Activated naive CD4-positive, alpha-beta T cell treated with anti-CD3 and anti-CD28 coated beads for 36 hours (primary cell): Measurements from ENCODE around the gene DDC. TPM values are rescaled to one million over a fixed set of nuclear protein-coding genes. Genes with fewer than 3 reads are reported as not detected.
"Not testable (repeated sequence)": the region's sequence is repeated elsewhere in the genome, so short reads cannot be mapped to it uniquely, and the experiment has no call there.

Experiments
- CTCF ChIA-PET: fragments of 350-600 bp; sonication (Branson Sonifier 250); formaldehyde crosslinking; loops from one replicate; lab custom pipeline; 2021; ENCODE audit warnings: antibody characterized with exemption; lab: Charles Lee
- DNase-seq: peaks from one replicate; pipeline ENCODE4 v3.0.0-alpha.2; 2020
- H3K27ac Mint-ChIP-seq: one replicate; pipeline ENCODE4 v1.8.0; 2021; ENCODE audit warnings: mild to moderate bottlenecking, mixed read lengths
- H3K27me3 Mint-ChIP-seq: one replicate; pipeline ENCODE4 v1.8.0; 2021; ENCODE audit warnings: low read depth, mixed read lengths
- H3K36me3 Mint-ChIP-seq: one replicate; pipeline ENCODE4 v1.8.0; 2021; ENCODE audit warnings: low read depth, mixed read lengths
- H3K4me1 Mint-ChIP-seq: one replicate; pipeline ENCODE4 v1.8.0; 2021; ENCODE audit warnings: low read depth, mixed read lengths
- H3K4me3 Mint-ChIP-seq: one replicate; pipeline ENCODE4 v1.8.0; 2021; ENCODE audit warnings: mild to moderate bottlenecking, moderate library complexity, mixed read lengths
- H3K9me3 Mint-ChIP-seq: one replicate; pipeline ENCODE4 v1.8.0; 2021; ENCODE audit warnings: mixed read lengths
- intact Hi-C: fragments of 100-400 bp; cut with micrococcal nuclease; formaldehyde crosslinking; loops from one replicate; pipeline ENCODE4 v1.15.1; 2023
- total RNA-seq, 2 experiments: library from RNA; stranded (reverse); gene quantifications; one replicate each; pipeline ENCODE4 v1.2.3, GENCODE V29; 2021

Gene DDC
- total RNA-seq, 2 experiments from 2014 or later: 0.38 TPM; not detected in 1

GRCh38 chr7:50471970-50472369 lies 93.2 kb downstream of the DDC start:
- Mint-ChIP-seq H3K4me1 (peaks cover 12% of the 10 kb centered on the region), H3K36me3 (no peaks in the 10 kb centered on the region), H3K27ac (no peak overlapping the region), H3K27me3 (no peaks in the 10 kb centered on the region), H3K4me3 (no peak overlapping the region), H3K9me3 (no peaks in the 10 kb centered on the region)
- DNase-seq: no peak
- CTCF ChIA-PET: interaction anchor here (0.9 to 1.6 kb wide), 3 partner anchors 160 to 689 kb away, joined by 3 to 6 read pairs (median 3); no protein-coding TSS in a partner anchor
- intact Hi-C loops: no loop called here

- intact Hi-C loops: no loop called here
- no peak for DNase-seq
- Mint-ChIP-seq H3K27ac (no peak overlapping the region), H3K9me3 (no peaks in the 10 kb centered on the region), H3K4me1 (peaks cover 12% of the 10 kb centered on the region), H3K36me3 (no peaks in the 10 kb centered on the region), H3K4me3 (no peak overlapping the region), H3K27me3 (no peaks in the 10 kb centered on the region)
- CTCF ChIA-PET: interaction anchor here (0.9 to 1.6 kb wide), 3 partner anchors 163 to 690 kb away, joined by 3 to 6 read pairs (median 4); no protein-coding TSS in a partner anchor
These were observed 94.7 kb downstream of the DDC start for GRCh38 chr7:50470250-50471163.

- Mint-ChIP-seq H3K27ac (no peak overlapping the region), H3K4me1 (peaks cover 9% of the 10 kb centered on the region), H3K36me3 (no peaks in the 10 kb centered on the region), H3K9me3 (no peaks in the 10 kb centered on the region), H3K4me3 (no peak overlapping the region), H3K27me3 (no peaks in the 10 kb centered on the region)
- intact Hi-C loops: loop anchor here (2.0 to 5.0 kb wide), 2 partner anchors 62 to 898 kb away; no protein-coding TSS in a partner anchor
- CTCF ChIA-PET: interaction anchor here (0.6 to 4.3 kb wide), 15 partner anchors 35 to 693 kb away, joined by 3 to 49 read pairs (median 9); partner anchors contain the start of gene ZPBP
- DNase-seq: no peak
These were observed 96.0 kb downstream of the DDC start for GRCh38 chr7:50469181-50469580.

- Mint-ChIP-seq H3K27me3 (no peaks in the 10 kb centered on the region), H3K4me3 (no peak overlapping the region), H3K9me3 (no peaks in the 10 kb centered on the region), H3K27ac (no peak overlapping the region), H3K36me3 (no peaks in the 10 kb centered on the region), H3K4me1 (peaks cover 9% of the 10 kb centered on the region)
- intact Hi-C loops: loop anchor here (1.0 to 5.0 kb wide), 10 partner anchors 63 to 899 kb away; no protein-coding TSS in a partner anchor
- peak; percentile 90 for DNase-seq
- CTCF ChIA-PET: interaction anchor here (0.5 to 4.3 kb wide), 61 partner anchors 8 to 694 kb away, joined by 3 to 49 read pairs (median 4); partner anchors contain the start of gene ZPBP
These were observed 97.2 kb downstream of the DDC start for GRCh38 chr7:50467817-50468610.

GRCh38 chr7:50466815-50467585 lies 98.2 kb downstream of the DDC start:
- Mint-ChIP-seq H3K4me1 (peaks cover 9% of the 10 kb centered on the region), H3K27me3 (no peaks in the 10 kb centered on the region), H3K9me3 (no peaks in the 10 kb centered on the region), H3K4me3 (no peak overlapping the region), H3K27ac (no peak overlapping the region), H3K36me3 (no peaks in the 10 kb centered on the region)
- no peak for DNase-seq
- intact Hi-C loops: loop anchor here (1.0 to 5.0 kb wide), 4 partner anchors 262 to 900 kb away; no protein-coding TSS in a partner anchor
- CTCF ChIA-PET: interaction anchor here (0.9 to 4.3 kb wide), 38 partner anchors 9 to 695 kb away, joined by 3 to 49 read pairs (median 6); partner anchors contain the start of gene ZPBP

- Mint-ChIP-seq H3K36me3 (no peaks in the 10 kb centered on the region), H3K4me1 (peaks cover 7% of the 10 kb centered on the region), H3K27ac (no peak overlapping the region), H3K27me3 (no peaks in the 10 kb centered on the region), H3K9me3 (no peaks in the 10 kb centered on the region), H3K4me3 (no peak overlapping the region)
- CTCF ChIA-PET: interaction anchor here (1.0 kb wide), 2 partner anchors 258 to 371 kb away, joined by 3 read pairs; no protein-coding TSS in a partner anchor
- no peak for DNase-seq
- intact Hi-C loops: no loop called here
These were observed 102.2 kb downstream of the DDC start for GRCh38 chr7:50463035-50463434.

GRCh38 chr7:50462361-50462760 lies 102.8 kb downstream of the DDC start:
- Mint-ChIP-seq H3K4me1 (peaks cover under 1% of the 10 kb centered on the region), H3K9me3 (no peaks in the 10 kb centered on the region), H3K36me3 (no peaks in the 10 kb centered on the region), H3K4me3 (no peak overlapping the region), H3K27ac (no peak overlapping the region), H3K27me3 (no peaks in the 10 kb centered on the region)
- CTCF ChIA-PET: interaction anchor here (1.0 kb wide), 1 partner anchor 370 kb away, joined by 3 read pairs; no protein-coding TSS in a partner anchor
- DNase-seq: no peak
- intact Hi-C loops: no loop called here

GRCh38 chr7:50461695-50462094 lies 103.5 kb downstream of the DDC start:
- DNase-seq: no peak
- intact Hi-C loops: no loop called here
- H3K27ac Mint-ChIP-seq: no peak overlapping the region
- H3K4me3 Mint-ChIP-seq: no peak overlapping the region
- H3K36me3 Mint-ChIP-seq: no peaks in the 10 kb centered on the region
- H3K4me1 Mint-ChIP-seq: peaks cover 2% of the 10 kb centered on the region
- no peaks in the 10 kb centered on the region for H3K9me3 Mint-ChIP-seq
- CTCF ChIA-PET: no interaction called here
- no peaks in the 10 kb centered on the region for H3K27me3 Mint-ChIP-seq

- H3K4me3 Mint-ChIP-seq, H3K9me3 Mint-ChIP-seq, H3K36me3 Mint-ChIP-seq, CTCF ChIA-PET, H3K4me1 Mint-ChIP-seq, intact Hi-C loops, H3K27ac Mint-ChIP-seq, H3K27me3 Mint-ChIP-seq, DNase-seq: not testable (repeated sequence)
These were observed 106.0 kb downstream of the DDC start for GRCh38 chr7:50459183-50459582.

- DNase-seq: not testable (repeated sequence)
These were observed 106.6 kb downstream of the DDC start for GRCh38 chr7:50458651-50459050.

GRCh38 chr7:50456371-50457123 lies 108.7 kb downstream of the DDC start:
- Mint-ChIP-seq H3K4me1 (peaks cover 2% of the 10 kb centered on the region), H3K9me3 (no peaks in the 10 kb centered on the region), H3K27me3 (no peaks in the 10 kb centered on the region), H3K27ac (no peak overlapping the region), H3K4me3 (no peak overlapping the region), H3K36me3 (no peaks in the 10 kb centered on the region)
- no peak for DNase-seq
- CTCF ChIA-PET: interaction anchor here (0.9 kb wide), 1 partner anchor 11 kb away, joined by 5 read pairs; no protein-coding TSS in a partner anchor
- intact Hi-C loops: no loop called here

More at GRCh38 chr7:50458651-50459050, 106.6 kb downstream of the DDC start:
- H3K9me3 Mint-ChIP-seq, H3K27me3 Mint-ChIP-seq, intact Hi-C loops, H3K36me3 Mint-ChIP-seq, H3K4me1 Mint-ChIP-seq, H3K4me3 Mint-ChIP-seq, H3K27ac Mint-ChIP-seq: not testable (repeated sequence)
- CTCF ChIA-PET: interaction anchor here (1.0 kb wide), 1 partner anchor 10 kb away, joined by 3 read pairs; no protein-coding TSS in a partner anchor
